ENCODE data around the gene HLA-DMB.

The HLA-DMB gene

GRCh38 chr6:32950010-32950409 lies 9.2 kb upstream of the HLA-DMB start:
- 95% methylated on average over 2 of the region's 3 CpGs for WGBS
- H3K23ac ChIP-seq (ENCODE audit: low read length in 2 of 2): no peak overlapping the region
- no peak for DNase-seq
- H3K4me2 ChIP-seq (ENCODE audit: low read length, poor library complexity, severe bottlenecking): no peak overlapping the region
- no peak overlapping the region for H3K18ac ChIP-seq (ENCODE audit: low read depth in 1 of 2, low read length in 2 of 2)
- H3K27ac ChIP-seq (ENCODE audit: low read length, poor library complexity, severe bottlenecking): no peak overlapping the region
- peaks cover 4% of the 10 kb centered on the region for H3K79me1 ChIP-seq (replicated peaks; ENCODE audit: low read length, poor library complexity, severe bottlenecking)
- no peak overlapping the region for H2BK12ac ChIP-seq (ENCODE audit: low read length in 2 of 2)
- H3K4me3 ChIP-seq (ENCODE audit: insufficient read depth in 1 of 2, low read depth in 1 of 2, low read length in 2 of 2): no peak overlapping the region
- no peak overlapping the region for H4K8ac ChIP-seq (ENCODE audit: low read length)
- no peak overlapping the region for H2BK15ac ChIP-seq (ENCODE audit: low read depth, poor library complexity, severe bottlenecking)
- no peak overlapping the region for H3K14ac ChIP-seq (ENCODE audit: low read length in 2 of 2)
- H3K4ac ChIP-seq (ENCODE audit: low read depth in 1 of 2, low read length in 2 of 2): no peak overlapping the region
- no peaks in the 10 kb centered on the region for H3K36me3 ChIP-seq (ENCODE audit: control insufficient read depth in 1 of 2, insufficient read depth in 2 of 2, low read depth in 1 of 2, low read length in 2 of 2)
- no peak overlapping the region for H4K91ac ChIP-seq (ENCODE audit: low read length)
- no peak overlapping the region for H2AFZ ChIP-seq (ENCODE audit: low read depth, low read length)
- H3K9me3 ChIP-seq (ENCODE audit: control insufficient read depth, low read length): no peaks in the 10 kb centered on the region
- H3K9ac ChIP-seq (ENCODE audit: low read length): no peak overlapping the region
- H2AK5ac ChIP-seq (ENCODE audit: low read length, severe bottlenecking): no peak overlapping the region
- peaks cover 3% of the 10 kb centered on the region for H3K4me1 ChIP-seq (ENCODE audit: control insufficient read depth, insufficient read depth, low read depth, low read length)
- no peaks in the 10 kb centered on the region for H3K27me3 ChIP-seq (ENCODE audit: control insufficient read depth in 1 of 2, insufficient read depth in 1 of 2, low read length in 2 of 2)
- no peak overlapping the region for H2BK5ac ChIP-seq (ENCODE audit: low read depth, low read length, poor library complexity, severe bottlenecking)
- H2BK120ac ChIP-seq (ENCODE audit: low read depth, low read length): no peak overlapping the region

GRCh38 chr6:32949113-32949512 lies 8.3 kb upstream of the HLA-DMB start:
- Histone ChIP-seq H3K4me1 (ENCODE audit: control insufficient read depth, insufficient read depth, low read depth, low read length) (peaks cover 3% of the 10 kb centered on the region), H3K4me3 (ENCODE audit: insufficient read depth in 1 of 2, low read depth in 1 of 2, low read length in 2 of 2) (no peak overlapping the region)
- WGBS: 88% methylated on average over 8 of the region's 9 CpGs

GRCh38 chr6:32947552-32948465 lies 7.0 kb upstream of the HLA-DMB start:
- peak; percentile 30 for DNase-seq
- H2BK12ac ChIP-seq (ENCODE audit: low read length in 2 of 2): no peak overlapping the region
- 79% methylated on average over 9 of the region's 11 CpGs for WGBS
- peaks cover 4% of the 10 kb centered on the region for H3K79me1 ChIP-seq (replicated peaks; ENCODE audit: low read length, poor library complexity, severe bottlenecking)
- no peak overlapping the region for H2BK120ac ChIP-seq (ENCODE audit: low read depth, low read length)
- H2AK5ac ChIP-seq (ENCODE audit: low read length, severe bottlenecking): no peak overlapping the region
- H4K91ac ChIP-seq (ENCODE audit: low read length): no peak overlapping the region
- H3K4me2 ChIP-seq (ENCODE audit: low read length, poor library complexity, severe bottlenecking): no peak overlapping the region
- H3K36me3 ChIP-seq (ENCODE audit: control insufficient read depth in 1 of 2, insufficient read depth in 2 of 2, low read depth in 1 of 2, low read length in 2 of 2): no peaks in the 10 kb centered on the region
- no peak overlapping the region for H2BK15ac ChIP-seq (ENCODE audit: low read depth, poor library complexity, severe bottlenecking)
- no peaks in the 10 kb centered on the region for H3K9me3 ChIP-seq (ENCODE audit: control insufficient read depth, low read length)
- no peak overlapping the region for H3K4me3 ChIP-seq (ENCODE audit: insufficient read depth in 1 of 2, low read depth in 1 of 2, low read length in 2 of 2)
- H3K27me3 ChIP-seq (ENCODE audit: control insufficient read depth in 1 of 2, insufficient read depth in 1 of 2, low read length in 2 of 2): no peaks in the 10 kb centered on the region
- H4K8ac ChIP-seq (ENCODE audit: low read length): no peak overlapping the region
- no peak overlapping the region for H2BK5ac ChIP-seq (ENCODE audit: low read depth, low read length, poor library complexity, severe bottlenecking)
- H2AFZ ChIP-seq (ENCODE audit: low read depth, low read length): no peak overlapping the region
- H3K4ac ChIP-seq (ENCODE audit: low read depth in 1 of 2, low read length in 2 of 2): no peak overlapping the region
- no peak overlapping the region for H3K9ac ChIP-seq (ENCODE audit: low read length)
- H3K27ac ChIP-seq (ENCODE audit: low read length, poor library complexity, severe bottlenecking): no peak overlapping the region
- no peak overlapping the region for H3K23ac ChIP-seq (ENCODE audit: low read length in 2 of 2)
- no peak overlapping the region for H3K18ac ChIP-seq (ENCODE audit: low read depth in 1 of 2, low read length in 2 of 2)
- peaks cover 2% of the 10 kb centered on the region for H3K4me1 ChIP-seq (ENCODE audit: control insufficient read depth, insufficient read depth, low read depth, low read length)
- H3K14ac ChIP-seq (ENCODE audit: low read length in 2 of 2): no peak overlapping the region

More at GRCh38 chr6:32949113-32949512, 8.3 kb upstream of the HLA-DMB start:
- Histone ChIP-seq H2BK5ac (ENCODE audit: low read depth, low read length, poor library complexity, severe bottlenecking) (no peak overlapping the region), H2BK15ac (ENCODE audit: low read depth, poor library complexity, severe bottlenecking) (no peak overlapping the region), H3K79me1 (replicated peaks; ENCODE audit: low read length, poor library complexity, severe bottlenecking) (peaks cover 4% of the 10 kb centered on the region), H3K4me2 (ENCODE audit: low read length, poor library complexity, severe bottlenecking) (no peak overlapping the region), H4K91ac (ENCODE audit: low read length) (no peak overlapping the region), H3K27me3 (ENCODE audit: control insufficient read depth in 1 of 2, insufficient read depth in 1 of 2, low read length in 2 of 2) (no peaks in the 10 kb centered on the region), H3K14ac (ENCODE audit: low read length in 2 of 2) (no peak overlapping the region), H4K8ac (ENCODE audit: low read length) (no peak overlapping the region), H3K18ac (ENCODE audit: low read depth in 1 of 2, low read length in 2 of 2) (no peak overlapping the region), H3K23ac (ENCODE audit: low read length in 2 of 2) (no peak overlapping the region), H3K36me3 (ENCODE audit: control insufficient read depth in 1 of 2, insufficient read depth in 2 of 2, low read depth in 1 of 2, low read length in 2 of 2) (no peaks in the 10 kb centered on the region), H2AFZ (ENCODE audit: low read depth, low read length) (no peak overlapping the region), H2BK120ac (ENCODE audit: low read depth, low read length) (no peak overlapping the region), H3K9ac (ENCODE audit: low read length) (no peak overlapping the region), H3K27ac (ENCODE audit: low read length, poor library complexity, severe bottlenecking) (no peak overlapping the region), H2AK5ac (ENCODE audit: low read length, severe bottlenecking) (no peak overlapping the region), H3K9me3 (ENCODE audit: control insufficient read depth, low read length) (no peaks in the 10 kb centered on the region), H2BK12ac (ENCODE audit: low read length in 2 of 2) (no peak overlapping the region), H3K4ac (ENCODE audit: low read depth in 1 of 2, low read length in 2 of 2) (no peak overlapping the region)
- no peak for DNase-seq

- Histone ChIP-seq H4K91ac (ENCODE audit: low read length) (no peak overlapping the region), H2BK15ac (ENCODE audit: low read depth, poor library complexity, severe bottlenecking) (no peak overlapping the region), H3K79me1 (replicated peaks; ENCODE audit: low read length, poor library complexity, severe bottlenecking) (peaks cover under 1% of the 10 kb centered on the region), H4K8ac (ENCODE audit: low read length) (no peak overlapping the region), H2BK12ac (ENCODE audit: low read length in 2 of 2) (no peak overlapping the region), H2BK120ac (ENCODE audit: low read depth, low read length) (no peak overlapping the region), H3K4ac (ENCODE audit: low read depth in 1 of 2, low read length in 2 of 2) (no peak overlapping the region), H3K27ac (ENCODE audit: low read length, poor library complexity, severe bottlenecking) (no peak overlapping the region), H3K27me3 (ENCODE audit: control insufficient read depth in 1 of 2, insufficient read depth in 1 of 2, low read length in 2 of 2) (no peaks in the 10 kb centered on the region), H3K23ac (ENCODE audit: low read length in 2 of 2) (no peak overlapping the region), H2AK5ac (ENCODE audit: low read length, severe bottlenecking) (no peak overlapping the region), H3K4me1 (ENCODE audit: control insufficient read depth, insufficient read depth, low read depth, low read length) (no peaks in the 10 kb centered on the region), H3K4me3 (ENCODE audit: insufficient read depth in 1 of 2, low read depth in 1 of 2, low read length in 2 of 2) (no peak overlapping the region), H2AFZ (ENCODE audit: low read depth, low read length) (no peak overlapping the region), H3K18ac (ENCODE audit: low read depth in 1 of 2, low read length in 2 of 2) (no peak overlapping the region), H3K9me3 (ENCODE audit: control insufficient read depth, low read length) (no peaks in the 10 kb centered on the region), H3K14ac (ENCODE audit: low read length in 2 of 2) (no peak overlapping the region), H2BK5ac (ENCODE audit: low read depth, low read length, poor library complexity, severe bottlenecking) (no peak overlapping the region), H3K36me3 (ENCODE audit: control insufficient read depth in 1 of 2, insufficient read depth in 2 of 2, low read depth in 1 of 2, low read length in 2 of 2) (no peaks in the 10 kb centered on the region), H3K9ac (ENCODE audit: low read length) (no peak overlapping the region), H3K4me2 (ENCODE audit: low read length, poor library complexity, severe bottlenecking) (no peak overlapping the region)
- DNase-seq: no peak
Observed at GRCh38 chr6:32946893-32947292, 6.1 kb upstream of the HLA-DMB start.

Measured in mesenchymal stem cell (in vitro differentiated cells and primary cell).